Spleen (tissue), 7 donors: ENCODE data around the gene KDM1B.

Experiments
- POLR2A ChIP-seq, 3 donors: fragments of 450-650 bp; IDR thresholded peaks; one replicate each; pipeline ENCODE4 v1.5.1; 2017; ENCODE audit warnings: antibody characterized with exemption in 3 of 3, mild to moderate bottlenecking in 1 of 3
- TF ChIP-seq, protein P1 (sequence below), 11 experiments: fragments of 200-600 bp in 7 of 11; fragments of 450-650 bp in 4 of 11; sonication (generic) in 4 of 11; IDR thresholded peaks in 8 of 11; conservative IDR thresholded peaks in 3 of 11; 1 replicate in 7 of 11; 2 replicates in 4 of 11; pipeline versions ENCODE4 v1.4.0 to v1.8.0; 2016 to 2021; ENCODE audit warnings: antibody characterized with exemption in 11 of 11, inconsistent platforms in 4 of 11, mild to moderate bottlenecking in 1 of 11
- donor health status: DM: no; HTN: no; CAD: no; lungs with moderate emphysema.
- donor health status: DM: no; HTN: no; CAD: no.
- donor health status: DM: no; HTN: no; CAD: no.

DNA sequence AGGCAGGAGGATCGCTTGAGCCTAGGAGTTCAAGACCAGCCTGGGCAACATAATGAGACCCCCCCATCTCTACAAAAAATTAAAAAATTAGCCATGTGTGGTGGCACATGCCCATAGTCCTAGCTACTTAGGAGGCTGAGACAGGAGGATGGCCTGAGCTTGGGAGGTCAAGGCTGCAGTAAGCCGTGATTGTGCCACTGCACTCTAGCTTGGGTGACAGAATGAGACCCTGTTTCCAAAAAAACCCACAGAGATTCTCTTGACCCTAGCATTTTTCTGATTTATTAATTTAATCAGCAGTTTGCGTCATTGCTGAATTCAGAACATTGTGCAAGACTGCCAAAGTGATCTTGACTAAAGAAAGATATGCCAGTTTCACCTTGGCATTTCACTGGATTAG lies 36.8 kb downstream of the KDM1B start:
- TF ChIP-seq, protein P1, sequence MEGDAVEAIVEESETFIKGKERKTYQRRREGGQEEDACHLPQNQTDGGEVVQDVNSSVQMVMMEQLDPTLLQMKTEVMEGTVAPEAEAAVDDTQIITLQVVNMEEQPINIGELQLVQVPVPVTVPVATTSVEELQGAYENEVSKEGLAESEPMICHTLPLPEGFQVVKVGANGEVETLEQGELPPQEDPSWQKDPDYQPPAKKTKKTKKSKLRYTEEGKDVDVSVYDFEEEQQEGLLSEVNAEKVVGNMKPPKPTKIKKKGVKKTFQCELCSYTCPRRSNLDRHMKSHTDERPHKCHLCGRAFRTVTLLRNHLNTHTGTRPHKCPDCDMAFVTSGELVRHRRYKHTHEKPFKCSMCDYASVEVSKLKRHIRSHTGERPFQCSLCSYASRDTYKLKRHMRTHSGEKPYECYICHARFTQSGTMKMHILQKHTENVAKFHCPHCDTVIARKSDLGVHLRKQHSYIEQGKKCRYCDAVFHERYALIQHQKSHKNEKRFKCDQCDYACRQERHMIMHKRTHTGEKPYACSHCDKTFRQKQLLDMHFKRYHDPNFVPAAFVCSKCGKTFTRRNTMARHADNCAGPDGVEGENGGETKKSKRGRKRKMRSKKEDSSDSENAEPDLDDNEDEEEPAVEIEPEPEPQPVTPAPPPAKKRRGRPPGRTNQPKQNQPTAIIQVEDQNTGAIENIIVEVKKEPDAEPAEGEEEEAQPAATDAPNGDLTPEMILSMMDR (IDR thresholded peaks at IDR 0.05 in 8 of 11, conservative IDR thresholded peaks at IDR 0.05 in 3 of 11): no peak
- TF ChIP-seq POLR2A (IDR thresholded peaks at IDR 0.05): no peak
